Tibial nerve (tissue), 3 donors: Measurements from ENCODE around the gene HABP2.

Source experiments
- POLR2A ChIP-seq, 2 donors: fragments of 450-650 bp; IDR thresholded peaks; one replicate each; pipeline ENCODE4 v1.6.1; 2017; ENCODE audit warnings: antibody characterized with exemption in 2 of 2, mild to moderate bottlenecking in 2 of 2, moderate library complexity in 2 of 2
- TF ChIP-seq, protein P1 (sequence below), 5 experiments: fragments of 200-600 bp in 3 of 5; fragments of 450-650 bp in 2 of 5; sonication (generic) in 3 of 5; IDR thresholded peaks; one replicate each; pipeline ENCODE4 v1.5.1; 2016 to 2019; ENCODE audit warnings: antibody characterized with exemption in 5 of 5, mild to moderate bottlenecking in 3 of 5, moderate library complexity in 2 of 5

DNA sequence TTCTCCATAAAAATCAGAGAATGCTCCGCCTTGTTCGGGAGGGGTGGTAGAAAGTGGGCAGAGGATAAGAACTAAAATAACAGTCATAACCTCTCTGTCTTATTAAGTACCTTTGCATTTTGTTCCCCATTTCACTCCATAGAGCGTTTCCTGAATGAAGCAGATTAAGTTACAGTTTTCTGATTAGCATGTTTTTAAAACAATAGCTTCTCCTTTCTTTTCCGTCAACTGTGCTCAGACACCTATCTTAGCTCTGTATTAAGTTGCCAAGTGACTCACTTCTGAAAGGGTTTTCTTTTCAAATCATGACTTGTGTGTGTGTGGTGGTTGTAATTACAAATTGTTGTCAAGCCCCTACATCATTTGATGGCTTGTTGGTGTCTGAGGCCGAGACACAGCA lies 1.4 kb downstream of the HABP2 start:
- TF ChIP-seq, protein P1, sequence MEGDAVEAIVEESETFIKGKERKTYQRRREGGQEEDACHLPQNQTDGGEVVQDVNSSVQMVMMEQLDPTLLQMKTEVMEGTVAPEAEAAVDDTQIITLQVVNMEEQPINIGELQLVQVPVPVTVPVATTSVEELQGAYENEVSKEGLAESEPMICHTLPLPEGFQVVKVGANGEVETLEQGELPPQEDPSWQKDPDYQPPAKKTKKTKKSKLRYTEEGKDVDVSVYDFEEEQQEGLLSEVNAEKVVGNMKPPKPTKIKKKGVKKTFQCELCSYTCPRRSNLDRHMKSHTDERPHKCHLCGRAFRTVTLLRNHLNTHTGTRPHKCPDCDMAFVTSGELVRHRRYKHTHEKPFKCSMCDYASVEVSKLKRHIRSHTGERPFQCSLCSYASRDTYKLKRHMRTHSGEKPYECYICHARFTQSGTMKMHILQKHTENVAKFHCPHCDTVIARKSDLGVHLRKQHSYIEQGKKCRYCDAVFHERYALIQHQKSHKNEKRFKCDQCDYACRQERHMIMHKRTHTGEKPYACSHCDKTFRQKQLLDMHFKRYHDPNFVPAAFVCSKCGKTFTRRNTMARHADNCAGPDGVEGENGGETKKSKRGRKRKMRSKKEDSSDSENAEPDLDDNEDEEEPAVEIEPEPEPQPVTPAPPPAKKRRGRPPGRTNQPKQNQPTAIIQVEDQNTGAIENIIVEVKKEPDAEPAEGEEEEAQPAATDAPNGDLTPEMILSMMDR (IDR thresholded peaks at IDR 0.05) = no peak
- TF ChIP-seq POLR2A (IDR thresholded peaks at IDR 0.05) = no peak
